GM12878 (cell line): ENCODE results near the gene CCND2. TPM values are rescaled to one million over a fixed set of nuclear protein-coding genes. Genes with fewer than 3 reads are reported as not detected.

Experiments used
- ATAC-seq: fragments of 200-7000 bp; cut with Tn5 transposase; 3 replicates; pipeline ENCODE4 v1.9.1; 2020; ENCODE audit warnings: mild to moderate bottlenecking, moderate library complexity
- BruUV-seq: library from RNA; stranded (reverse); fragments of 400-500 nt; replicated peaks from 2 replicates; lab custom pipeline; 2021; lab: Mats Ljungman, UMichigan
- CTCF ChIA-PET: fragments of 300-600 bp; sonication (Branson Sonifier 250); formaldehyde crosslinking; extraction: SDS; loops from one replicate; lab custom pipeline; 2021; ENCODE audit warnings: inconsistent platforms; lab: Yijun Ruan, JAX
- POLR2A ChIA-PET: fragments of 350-600 bp; formaldehyde crosslinking; extraction: SDS; loops from one replicate; lab custom pipeline; 2021; ENCODE audit warnings: inconsistent platforms; lab: Charles Lee
- RAD21 ChIA-PET: fragments of 300-600 bp; sonication (Branson Sonifier 250); formaldehyde crosslinking; loops from one replicate; lab custom pipeline; 2023; ENCODE audit warnings: antibody characterized with exemption; ENCODE audit not compliant: unreplicated experiment; lab: Charles Lee
- SMC1A ChIA-PET: fragments of 300-600 bp; sonication (Branson Sonifier 250); formaldehyde crosslinking; loops from one replicate; lab custom pipeline; 2023; ENCODE audit not compliant: unreplicated experiment, uncharacterized antibody; lab: Charles Lee
- DNase-seq: peaks from one replicate; pipeline ENCODE4 v3.0.0-alpha.2; 2011; ENCODE audit warnings: low read depth, low spot score
- FAIRE-seq: peaks from 3 replicates; lab custom pipeline; 2011; peaks lifted over from hg19 to GRCh38; lab: Jason Lieb, UNC
- H2AFZ ChIP-seq: 2 replicates; pipeline ENCODE4 v1.6.0; 2011; ENCODE audit warnings: low read depth, low read length, control low read depth; ENCODE audit not compliant: control insufficient read depth
- H3K27ac ChIP-seq: 2 replicates; pipeline ENCODE4 v1.5.1; 2011; ENCODE audit warnings: control low read depth; ENCODE audit not compliant: control insufficient read depth, insufficient read depth
- H3K27me3 ChIP-seq, 2 experiments: replicated peaks in 1 of 2; 2 replicates each; pipeline versions ENCODE4 v1.6.0 to v1.6.1; 2011; ENCODE audit warnings: low read length in 1 of 2; ENCODE audit not compliant: control insufficient read depth in 2 of 2, insufficient read depth in 2 of 2
- H3K36me3 ChIP-seq, 2 experiments: 2 replicates each; pipeline ENCODE4 v1.5.1; 2011; ENCODE audit warnings: low read length in 1 of 2; ENCODE audit not compliant: control insufficient read depth in 2 of 2, insufficient read depth in 2 of 2
- H3K4me1 ChIP-seq: 2 replicates; pipeline ENCODE4 v1.6.1; 2011; ENCODE audit warnings: mild to moderate bottlenecking, low read length, moderate library complexity, mixed read lengths; ENCODE audit not compliant: control insufficient read depth, insufficient read depth
- H3K4me2 ChIP-seq: 2 replicates; pipeline ENCODE4 v1.6.0; 2011; ENCODE audit warnings: control low read depth; ENCODE audit not compliant: control insufficient read depth, insufficient read depth
- H3K4me3 ChIP-seq: fragments of 200-600 bp; sonication (generic); 2 replicates; pipeline ENCODE4 v1.5.1; 2016
- H3K79me2 ChIP-seq: 2 replicates; pipeline ENCODE4 v1.6.0; 2011; ENCODE audit warnings: low read length; ENCODE audit not compliant: control insufficient read depth, insufficient read depth
- H3K9ac ChIP-seq: 2 replicates; pipeline ENCODE4 v1.8.0; 2011; ENCODE audit warnings: low read length, control low read depth, mixed read lengths; ENCODE audit not compliant: control insufficient read depth, insufficient read depth
- H3K9me3 ChIP-seq: replicated peaks from 3 replicates; pipeline ENCODE4 v1.5.1; 2011; ENCODE audit warnings: mild to moderate bottlenecking, low read length; ENCODE audit not compliant: control insufficient read depth, insufficient read depth
- H4K20me1 ChIP-seq: 2 replicates; pipeline ENCODE4 v1.6.0; 2011; ENCODE audit not compliant: control insufficient read depth, insufficient read depth
- CHD1 ChIP-seq: IDR thresholded peaks from 2 replicates; pipeline ENCODE4 v1.6.1; 2012; ENCODE audit warnings: low read depth, low read length, improper control_type of control experiment
- ESRRA ChIP-seq: IDR thresholded peaks from 2 replicates; pipeline ENCODE4 v1.6.1; 2012; ENCODE audit warnings: mild to moderate bottlenecking, low read length, improper control_type of control experiment
- HCFC1 ChIP-seq: fragments of 150-350 bp; IDR thresholded peaks from 2 replicates; pipeline ENCODE4 v1.6.1; 2014; ENCODE audit warnings: low read length
- IRF4 ChIP-seq: IDR thresholded peaks from 2 replicates; pipeline ENCODE4 v1.6.1; 2011; ENCODE audit warnings: low read depth, low read length
- KDM1A ChIP-seq: fragments of 200-600 bp; sonication (generic); IDR thresholded peaks from 2 replicates; pipeline ENCODE4 v1.6.1; 2016; ENCODE audit warnings: borderline replicate concordance
- PAX8 ChIP-seq: fragments of 450-650 bp; IDR thresholded peaks from 2 replicates; pipeline ENCODE4 v1.6.1; 2017; ENCODE audit warnings: mild to moderate bottlenecking, moderate library complexity
- RELB ChIP-seq: fragments of 450-650 bp; IDR thresholded peaks from 2 replicates; pipeline ENCODE4 v1.6.1; 2017; ENCODE audit warnings: low read depth, mild to moderate bottlenecking, moderate library complexity
- SIX5 ChIP-seq: IDR thresholded peaks from 2 replicates; pipeline ENCODE4 v1.6.1; 2011; ENCODE audit warnings: mild to moderate bottlenecking, low read depth, low read length, moderate library complexity; ENCODE audit not compliant: severe bottlenecking
- SMARCA5 ChIP-seq: fragments of 450-650 bp; IDR thresholded peaks from 2 replicates; pipeline ENCODE4 v1.6.1; 2017; ENCODE audit warnings: mild to moderate bottlenecking
- TAF1 ChIP-seq: IDR thresholded peaks from 2 replicates; pipeline ENCODE4 v1.6.1; 2011; ENCODE audit warnings: mild to moderate bottlenecking, low read depth, low read length, borderline replicate concordance
- USF2 ChIP-seq: IDR thresholded peaks from 2 replicates; pipeline ENCODE4 v1.6.1; 2011; ENCODE audit warnings: low read depth, low read length, improper control_type of control experiment, borderline replicate concordance
- ZBED1 ChIP-seq: IDR thresholded peaks from 2 replicates; pipeline ENCODE4 v1.6.1; 2016; ENCODE audit warnings: borderline replicate concordance
- ZBTB4 ChIP-seq: fragments of 450-650 bp; formaldehyde crosslinking; IDR thresholded peaks from 2 replicates; pipeline ENCODE4 v1.4.0; 2022; ENCODE audit warnings: mild to moderate bottlenecking, moderate library complexity
- WGBS: methylation state at CpG from one replicate; pipeline ENCODE4 v1.1.6; 2016; ENCODE audit warnings: low lambda C conversion rate; ENCODE audit not compliant: insufficient replicate concordance, insufficient coverage; ENCODE audit errors: missing lambda C conversion rate; 5-methylcytosine and 5-hydroxymethylcytosine counted together
- in situ Hi-C: fragments of 300-500 bp; cut with MboI; formaldehyde crosslinking; loops from 9 replicates; pipeline ENCODE4 v1.14.3; 2018; ENCODE audit warnings: mixed read lengths
- intact Hi-C: fragments of 100-400 bp; cut with micrococcal nuclease; formaldehyde crosslinking; loops from one replicate; pipeline ENCODE4 v1.14.2; 2022; ENCODE audit not compliant: unreplicated experiment
- polyA plus RNA-seq, 11 experiments: library from polyadenylated mRNA; depleted of rRNA in 4 of 11; unstranded in 6 of 11; stranded (reverse) in 5 of 11; fragments of >200 nt; fragmentation: Nextera tagmentation in 4 of 11; fragmentation: Illumina TruSeq in 1 of 11; extraction: Ambion mirVana in 4 of 11; extraction: Trizol in 1 of 11; gene quantifications; 1 replicate in 1 of 11; 2 replicates in 10 of 11; pipeline versions ENCODE4 v1.2.1 to v1.2.3, GENCODE V29; 2011 to 2016; ENCODE audit warnings: inconsistent platforms in 2 of 11, missing spikeins in 2 of 11, low read depth in 1 of 11
- total RNA-seq, 4 experiments: library from RNA; depleted of rRNA in 3 of 4; stranded (reverse); fragments of >200 nt in 3 of 4; fragmentation: Illumina TruSeq in 1 of 4; extraction: Trizol in 1 of 4; gene quantifications; 2 replicates each; pipeline versions ENCODE4 v1.2.1 to v1.2.3, GENCODE V29; 2013 to 2021
- TF ChIP-seq, protein P1 (sequence below): fragments of 450-650 bp; formaldehyde crosslinking; IDR thresholded peaks from 2 replicates; pipeline ENCODE4 v1.4.0; 2020; ENCODE audit warnings: mild to moderate bottlenecking, moderate library complexity

Gene CCND2
- total and polyA plus RNA-seq, 10 of the 15 experiments (the other 5 are each of a cell fraction or from before 2014, with no cell fraction given): 30.1 to 263 (median 152) TPM

DNA sequence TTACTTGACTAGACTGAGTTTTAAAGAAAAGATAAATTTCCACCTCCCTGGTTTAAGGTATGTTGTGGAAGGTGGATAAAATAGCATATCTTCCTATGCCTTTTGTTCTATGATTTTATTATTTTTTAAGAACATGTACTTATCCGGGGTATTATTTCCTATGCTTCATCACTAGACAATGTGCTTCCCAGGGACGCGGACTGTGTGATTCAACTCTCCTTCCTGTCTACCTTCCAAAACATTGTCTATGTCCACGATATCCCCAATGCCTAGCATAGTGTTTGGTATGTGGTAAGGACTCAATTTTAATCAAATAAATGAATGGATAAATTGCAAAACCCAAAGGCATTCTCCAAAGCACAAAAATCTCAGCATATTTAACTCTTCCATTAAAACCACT, 8.3 kb upstream of the CCND2 start:
- Histone ChIP-seq H2AFZ (no peak overlapping the region), H3K79me2 (peaks cover 2% of the 10 kb centered on the region), H3K4me2 (no peak overlapping the region), H3K27ac (no peak overlapping the region), H3K36me3 (no peaks in the 10 kb centered on the region), H3K4me3 (no peak overlapping the region), H3K4me1 (peaks cover 18% of the 10 kb centered on the region), H3K9ac (no peak overlapping the region), H3K9me3 (no peaks in the 10 kb centered on the region), H4K20me1 (no peaks in the 10 kb centered on the region), H3K27me3 (no peaks in the 10 kb centered on the region; a peak in 1 of 4 replicates)
- intact Hi-C loops (no loop called here), in situ Hi-C loops (no loop called here)
- no peak for ATAC-seq
- TF ChIP-seq ZBED1: no peak
- no peak for TF ChIP-seq IRF4
- TF ChIP-seq, protein P1, sequence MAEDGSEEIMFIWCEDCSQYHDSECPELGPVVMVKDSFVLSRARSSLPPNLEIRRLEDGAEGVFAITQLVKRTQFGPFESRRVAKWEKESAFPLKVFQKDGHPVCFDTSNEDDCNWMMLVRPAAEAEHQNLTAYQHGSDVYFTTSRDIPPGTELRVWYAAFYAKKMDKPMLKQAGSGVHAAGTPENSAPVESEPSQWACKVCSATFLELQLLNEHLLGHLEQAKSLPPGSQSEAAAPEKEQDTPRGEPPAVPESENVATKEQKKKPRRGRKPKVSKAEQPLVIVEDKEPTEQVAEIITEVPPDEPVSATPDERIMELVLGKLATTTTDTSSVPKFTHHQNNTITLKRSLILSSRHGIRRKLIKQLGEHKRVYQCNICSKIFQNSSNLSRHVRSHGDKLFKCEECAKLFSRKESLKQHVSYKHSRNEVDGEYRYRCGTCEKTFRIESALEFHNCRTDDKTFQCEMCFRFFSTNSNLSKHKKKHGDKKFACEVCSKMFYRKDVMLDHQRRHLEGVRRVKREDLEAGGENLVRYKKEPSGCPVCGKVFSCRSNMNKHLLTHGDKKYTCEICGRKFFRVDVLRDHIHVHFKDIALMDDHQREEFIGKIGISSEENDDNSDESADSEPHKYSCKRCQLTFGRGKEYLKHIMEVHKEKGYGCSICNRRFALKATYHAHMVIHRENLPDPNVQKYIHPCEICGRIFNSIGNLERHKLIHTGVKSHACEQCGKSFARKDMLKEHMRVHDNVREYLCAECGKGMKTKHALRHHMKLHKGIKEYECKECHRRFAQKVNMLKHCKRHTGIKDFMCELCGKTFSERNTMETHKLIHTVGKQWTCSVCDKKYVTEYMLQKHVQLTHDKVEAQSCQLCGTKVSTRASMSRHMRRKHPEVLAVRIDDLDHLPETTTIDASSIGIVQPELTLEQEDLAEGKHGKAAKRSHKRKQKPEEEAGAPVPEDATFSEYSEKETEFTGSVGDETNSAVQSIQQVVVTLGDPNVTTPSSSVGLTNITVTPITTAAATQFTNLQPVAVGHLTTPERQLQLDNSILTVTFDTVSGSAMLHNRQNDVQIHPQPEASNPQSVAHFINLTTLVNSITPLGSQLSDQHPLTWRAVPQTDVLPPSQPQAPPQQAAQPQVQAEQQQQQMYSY (CRISPR knock-in tag): no peak
- TF ChIP-seq ZBTB4 (CRISPR knock-in tag): no peak
- TF ChIP-seq ESRRA: no peak
- TF ChIP-seq RELB: no peak
- TF ChIP-seq USF2: no peak
- no peak for TF ChIP-seq CHD1
- TF ChIP-seq HCFC1: no peak
- TF ChIP-seq SIX5: no peak
- no peak for TF ChIP-seq TAF1
- no peak for TF ChIP-seq KDM1A
- no peak for TF ChIP-seq SMARCA5
- no peak for TF ChIP-seq PAX8
- BruUV-seq: no TSS peak
- CTCF ChIA-PET: interaction anchor here (0.6 to 4.0 kb wide), 3 partner anchors 11 to 380 kb away, joined by 3 to 24 read pairs (median 3); no protein-coding TSS in a partner anchor
- 83% methylated on average over 4 of the region's 4 CpGs for WGBS
- DNase-seq: no peak
- POLR2A ChIA-PET: interaction anchor here (0.8 kb wide), 1 partner anchor 49 kb away, joined by 3 read pairs; no protein-coding TSS in a partner anchor
- FAIRE-seq: no peak
- SMC1A ChIA-PET: interaction anchor here (1.6 to 4.1 kb wide), 5 partner anchors 50 to 149 kb away, joined by 5 to 53 read pairs (median 23); no protein-coding TSS in a partner anchor
- RAD21 ChIA-PET: interaction anchor here (1.0 to 5.6 kb wide), 5 partner anchors 8 to 211 kb away, joined by 3 to 27 read pairs (median 5); partner anchors contain the start of gene CCND2
